ENCODE results near the gene GRPEL1.

The GRPEL1 gene

GRCh38 chr4:7066006-7066405 is 1.9 kb downstream of the GRPEL1 start:
- no peak for DNase-seq (ENCODE audit: low read depth in 2 of 2)

- DNase-seq (ENCODE audit: low read depth in 2 of 2): no peak
These were observed 4.5 kb downstream of the GRPEL1 start for GRCh38 chr4:7063362-7063761.

DNA sequence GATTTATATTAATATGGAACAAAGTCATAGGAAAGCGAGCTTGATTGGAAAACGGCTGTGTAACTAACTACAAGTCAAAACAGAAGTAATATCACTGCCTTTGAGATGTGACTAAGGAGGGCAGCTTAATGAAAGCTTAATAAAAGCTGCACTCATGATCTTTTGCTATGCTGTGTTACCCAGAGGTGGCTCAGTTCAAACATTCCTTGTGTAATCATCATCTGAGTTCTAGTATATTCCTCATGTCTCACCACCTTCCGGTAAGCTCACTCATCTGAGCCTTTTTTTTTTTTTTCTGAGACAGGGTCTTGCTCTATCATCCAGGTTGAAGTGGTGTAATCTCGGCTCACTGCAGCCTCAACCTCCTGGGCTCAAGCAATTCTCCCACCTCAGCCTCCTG is 5.0 kb downstream of the GRPEL1 start:
- DNase-seq (ENCODE audit: low read depth in 2 of 2): no peak

GRCh38 chr4:7061815-7062214 is 6.0 kb downstream of the GRPEL1 start:
- DNase-seq (ENCODE audit: low read depth in 2 of 2): no peak

- no peak for DNase-seq (ENCODE audit: low read depth in 2 of 2)
These were observed 7.3 kb downstream of the GRPEL1 start for GRCh38 chr4:7060346-7061150.

- no peak for DNase-seq (ENCODE audit: low read depth in 2 of 2)
These were observed 8.2 kb downstream of the GRPEL1 start for GRCh38 chr4:7059662-7060061.

DNA sequence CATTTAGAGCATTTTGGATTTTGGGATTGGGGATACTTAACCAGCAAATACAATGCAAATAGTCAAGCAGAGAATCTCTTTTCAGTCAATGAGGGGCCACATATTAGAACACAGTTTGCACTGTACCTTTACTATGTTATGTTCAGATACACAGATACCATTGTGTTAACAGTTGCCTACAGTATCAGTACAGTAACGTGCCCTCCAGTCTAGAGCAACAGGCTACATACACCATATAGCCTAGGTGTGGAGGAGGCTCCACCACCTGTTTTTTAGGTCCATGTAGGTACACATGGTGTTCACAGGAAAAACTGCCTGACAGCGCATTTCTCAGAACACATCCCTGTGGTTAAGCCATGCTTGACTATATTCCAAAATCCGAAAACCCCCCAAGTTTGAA is 9.1 kb downstream of the GRPEL1 start:
- DNase-seq (ENCODE audit: low read depth in 2 of 2): no peak

GRCh38 chr4:7055990-7056325 is 11.9 kb downstream of the GRPEL1 start:
- no peak for DNase-seq (ENCODE audit: low read depth in 2 of 2)

- no peak for DNase-seq (ENCODE audit: low read depth in 2 of 2)
These were observed 12.5 kb downstream of the GRPEL1 start for GRCh38 chr4:7055111-7055989.

GRCh38 chr4:7054106-7054880 is 13.6 kb downstream of the GRPEL1 start:
- no peak for DNase-seq (ENCODE audit: low read depth in 2 of 2)

DNA sequence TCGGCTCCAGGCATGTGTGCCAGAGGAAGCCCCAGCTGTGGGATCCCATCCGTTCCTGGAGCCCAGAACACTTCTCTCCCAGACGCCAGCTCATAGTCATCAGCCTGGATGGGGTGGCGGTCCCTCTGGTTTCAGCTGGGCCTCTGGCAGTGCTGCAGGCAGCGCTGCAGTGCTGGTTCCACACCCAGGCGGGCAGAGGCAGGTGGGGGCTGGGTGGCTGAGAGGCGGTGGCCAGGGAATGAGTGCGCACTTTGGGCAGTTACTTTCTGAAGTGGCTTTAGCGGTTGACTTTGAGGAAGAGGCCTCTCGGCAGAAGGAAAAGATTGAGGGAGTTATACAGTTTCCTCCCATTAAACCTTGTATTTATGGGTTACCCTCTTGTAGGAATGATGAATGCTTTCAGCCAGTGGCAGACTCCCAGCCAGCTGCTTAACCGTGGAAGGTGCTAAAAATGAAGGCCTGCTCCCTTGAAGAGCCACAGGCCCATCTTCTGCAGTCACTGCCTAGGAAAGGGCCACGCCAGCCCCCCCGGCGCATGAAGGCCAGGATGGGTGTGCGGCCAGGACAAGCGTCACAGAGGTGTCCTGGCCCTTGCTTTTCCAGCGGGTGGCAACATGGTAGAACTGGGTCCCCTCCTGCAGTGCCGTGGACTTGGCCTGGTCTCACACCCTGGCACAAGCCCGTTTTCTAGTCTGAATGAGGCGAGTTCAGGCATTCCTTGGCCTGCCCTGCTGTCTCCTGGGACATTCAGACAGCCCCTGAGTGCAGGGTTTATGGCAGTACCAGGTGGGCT is 14.7 kb downstream of the GRPEL1 start:
- DNase-seq (ENCODE audit: low read depth in 2 of 2): no peak

DNA sequence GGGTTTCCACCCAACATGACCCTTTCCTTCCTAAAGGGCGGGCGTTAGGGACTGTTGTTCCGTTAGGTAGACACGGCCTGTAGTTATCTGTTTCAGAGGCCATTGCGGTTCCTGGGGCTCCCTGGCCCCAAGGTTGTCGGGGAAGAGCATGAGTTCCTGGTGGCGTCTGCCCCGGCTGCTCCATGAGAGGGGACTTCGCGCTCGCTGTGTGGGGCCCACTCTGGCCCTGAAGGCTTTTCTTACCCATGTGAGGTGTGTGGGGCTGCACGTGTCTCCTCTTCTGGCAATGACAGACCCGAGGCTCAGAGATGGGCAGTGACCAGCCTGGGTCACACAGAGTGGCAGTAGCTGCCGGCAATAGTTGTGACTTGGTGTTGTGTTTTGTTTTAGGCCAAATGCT is 15.6 kb downstream of the GRPEL1 start:
- no peak for DNase-seq (ENCODE audit: low read depth in 2 of 2)

- no peak for DNase-seq (ENCODE audit: low read depth in 2 of 2)
These were observed 16.0 kb downstream of the GRPEL1 start for GRCh38 chr4:7051905-7052304.

DNA sequence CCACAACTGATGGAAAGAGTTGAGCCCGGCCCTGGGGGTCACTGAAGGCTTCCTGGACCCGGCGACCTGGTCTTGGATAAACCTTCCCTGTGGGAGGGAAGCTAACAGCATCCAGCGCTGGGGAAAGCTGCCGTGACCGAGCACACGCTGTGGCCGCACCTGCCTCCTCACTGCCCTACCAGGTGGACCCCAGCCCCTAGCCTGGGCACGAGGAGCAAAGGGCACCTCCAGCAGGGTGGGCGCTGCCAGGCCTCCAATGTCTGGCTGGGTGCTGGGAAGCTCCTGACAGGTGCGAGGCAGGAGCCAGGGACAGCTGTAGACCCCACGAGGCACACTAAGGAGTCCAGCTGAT is 16.7 kb downstream of the GRPEL1 start:
- DNase-seq (ENCODE audit: low read depth in 2 of 2): no peak

GRCh38 chr4:7050481-7051143 is 17.3 kb downstream of the GRPEL1 start:
- DNase-seq (ENCODE audit: low read depth in 2 of 2): no peak

GRCh38 chr4:7049739-7050138 is 18.1 kb downstream of the GRPEL1 start:
- no peak for DNase-seq (ENCODE audit: low read depth in 2 of 2)

- no peak for DNase-seq (ENCODE audit: low read depth in 2 of 2)
These were observed 18.6 kb downstream of the GRPEL1 start for GRCh38 chr4:7049295-7049694.

DNA sequence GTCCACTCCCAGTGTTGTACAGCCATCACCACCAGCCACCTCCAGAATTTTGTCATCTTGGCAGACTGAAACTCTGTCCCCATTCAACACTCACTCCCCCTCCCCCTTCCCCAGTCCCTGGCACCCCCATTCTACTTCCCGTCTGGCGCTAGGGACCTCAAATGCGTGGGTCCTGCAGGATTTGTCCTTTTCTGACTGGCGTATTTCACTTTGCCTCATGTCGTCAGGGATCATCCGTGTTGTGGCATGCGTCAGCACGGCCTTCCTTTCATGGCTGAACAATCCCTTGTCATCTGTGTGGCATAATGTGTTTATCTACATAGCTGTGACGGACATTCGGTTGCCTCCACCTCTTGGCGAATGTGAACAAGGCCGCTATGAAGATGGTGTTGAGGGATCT is 19.2 kb downstream of the GRPEL1 start:
- no peak for DNase-seq (ENCODE audit: low read depth in 2 of 2)

- no peak for DNase-seq (ENCODE audit: low read depth in 2 of 2)
These were observed 20.9 kb downstream of the GRPEL1 start for GRCh38 chr4:7046971-7047370.

- no peak for DNase-seq (ENCODE audit: low read depth in 2 of 2)
These were observed 21.6 kb downstream of the GRPEL1 start for GRCh38 chr4:7045961-7046921.

Measured in activated CD4-positive, alpha-beta T cell treated with anti-CD3 and anti-CD28 coated beads for 24 hours (primary cell).